Measurements from ENCODE around the gene VPS37B. TPM values are rescaled to one million over a fixed set of nuclear protein-coding genes. Genes with fewer than 3 reads are reported as not detected.

VPS37B gene
- total RNA-seq, 1 experiment from 2014 or later: 24.0 TPM

- peak in 1 of 2 experiments; percentile 39 for DNase-seq
- Histone ChIP-seq H3K4me1 (peaks cover 18% of the 10 kb centered on the region; the same call in 1 of the 2 replicates), H3K36me3 (ENCODE audit: control insufficient read depth, insufficient read depth, low read length) (no peaks in the 10 kb centered on the region), H3K27me3 (replicated peaks; ENCODE audit: control insufficient read depth, insufficient read depth, low read length) (no peaks in the 10 kb centered on the region), H3K4me3 (ENCODE audit: low read depth, low read length) (no peak overlapping the region), H3K9me3 (no peaks in the 10 kb centered on the region)
- Mint-ChIP-seq H3K9me3 (ENCODE audit: unreplicated experiment) (no peaks in the 10 kb centered on the region), H3K27me3 (ENCODE audit: insufficient read depth, unreplicated experiment) (no peaks in the 10 kb centered on the region), H3K36me3 (ENCODE audit: insufficient read depth, unreplicated experiment) (peaks cover 6% of the 10 kb centered on the region), H3K27ac (ENCODE audit: unreplicated experiment) (no peak overlapping the region), H3K4me1 (ENCODE audit: low read depth, unreplicated experiment) (peaks cover 18% of the 10 kb centered on the region), H3K4me3 (ENCODE audit: unreplicated experiment) (no peak overlapping the region)
- ChIA-PET CTCF (interaction anchor here (1.2 kb wide), 1 partner anchor 36 kb away, joined by 3 read pairs; no protein-coding TSS in a partner anchor), POLR2A (no interaction called here)
- no peak for TF ChIP-seq CTCF (IDR thresholded peaks at IDR 0.05; ENCODE audit: insufficient read depth in 1 of 2, low read depth in 1 of 2, low read length in 1 of 2, severe bottlenecking in 1 of 2, unreplicated experiment in 1 of 2)
- BruUV-seq (replicated peaks): no TSS peak
- intact Hi-C loops (cut with micrococcal nuclease; ENCODE audit: unreplicated experiment): loop anchor here (10.0 kb wide), 1 partner anchor 56 kb away; the partner anchor contains the start of gene CCDC62
Measured at GRCh38 chr12:122830517-122831214, 65.3 kb downstream of the VPS37B start.

- Histone ChIP-seq H3K4me1 (peaks cover 9% of the 10 kb centered on the region; the same call in 1 of the 2 replicates), H3K27me3 (replicated peaks; ENCODE audit: control insufficient read depth, insufficient read depth, low read length) (no peaks in the 10 kb centered on the region), H3K36me3 (ENCODE audit: control insufficient read depth, insufficient read depth, low read length) (no peaks in the 10 kb centered on the region), H3K9me3 (no peaks in the 10 kb centered on the region), H3K4me3 (ENCODE audit: low read depth, low read length) (no peak overlapping the region)
- no TSS peak for BruUV-seq (replicated peaks)
- ChIA-PET CTCF (no interaction called here), POLR2A (no interaction called here)
- TF ChIP-seq CTCF (IDR thresholded peaks at IDR 0.05; ENCODE audit: insufficient read depth in 1 of 2, low read depth in 1 of 2, low read length in 1 of 2, severe bottlenecking in 1 of 2, unreplicated experiment in 1 of 2): no peak
- DNase-seq: no peak
- Mint-ChIP-seq H3K27me3 (ENCODE audit: insufficient read depth, unreplicated experiment) (no peaks in the 10 kb centered on the region), H3K4me3 (ENCODE audit: unreplicated experiment) (no peak overlapping the region), H3K4me1 (ENCODE audit: low read depth, unreplicated experiment) (peaks cover 6% of the 10 kb centered on the region), H3K27ac (ENCODE audit: unreplicated experiment) (no peak overlapping the region), H3K36me3 (ENCODE audit: insufficient read depth, unreplicated experiment) (no peaks in the 10 kb centered on the region), H3K9me3 (ENCODE audit: unreplicated experiment) (no peaks in the 10 kb centered on the region)
- intact Hi-C loops (cut with micrococcal nuclease; ENCODE audit: unreplicated experiment): no loop called here
Measured at GRCh38 chr12:122827258-122827657, 68.7 kb downstream of the VPS37B start.

GRCh38 chr12:122825773-122826724, 69.9 kb downstream of the VPS37B start:
- Mint-ChIP-seq H3K27ac (ENCODE audit: unreplicated experiment) (no peak overlapping the region), H3K9me3 (ENCODE audit: unreplicated experiment) (no peaks in the 10 kb centered on the region), H3K27me3 (ENCODE audit: insufficient read depth, unreplicated experiment) (no peaks in the 10 kb centered on the region), H3K4me1 (ENCODE audit: low read depth, unreplicated experiment) (peaks cover 6% of the 10 kb centered on the region), H3K36me3 (ENCODE audit: insufficient read depth, unreplicated experiment) (no peaks in the 10 kb centered on the region), H3K4me3 (ENCODE audit: unreplicated experiment) (peak overlapping the region; percentile 67)
- Histone ChIP-seq H3K27me3 (replicated peaks; ENCODE audit: control insufficient read depth, insufficient read depth, low read length) (no peaks in the 10 kb centered on the region), H3K36me3 (ENCODE audit: control insufficient read depth, insufficient read depth, low read length) (no peaks in the 10 kb centered on the region), H3K4me3 (ENCODE audit: low read depth, low read length) (peak overlapping the region; percentile 34), H3K9me3 (no peaks in the 10 kb centered on the region), H3K4me1 (peaks cover 9% of the 10 kb centered on the region; the same call in 1 of the 2 replicates)
- ChIA-PET POLR2A (interaction anchor here (0.5 to 0.7 kb wide), 2 partner anchors 68 to 77 kb away, joined by 3 to 4 read pairs; no protein-coding TSS in a partner anchor), CTCF (interaction anchor here (0.7 to 1.1 kb wide), 2 partner anchors 8 to 439 kb away, joined by 7 to 12 read pairs; no protein-coding TSS in a partner anchor)
- TF ChIP-seq CTCF (IDR thresholded peaks at IDR 0.05; ENCODE audit: insufficient read depth in 1 of 2, low read depth in 1 of 2, low read length in 1 of 2, severe bottlenecking in 1 of 2, unreplicated experiment in 1 of 2): no peak
- intact Hi-C loops (cut with micrococcal nuclease; ENCODE audit: unreplicated experiment): no loop called here
- DNase-seq: peak in 1 of 2 experiments; percentile 54
- no TSS peak for BruUV-seq (replicated peaks)
